Neuronal stem cell (in vitro differentiated cells): ENCODE data around the gene SIGLEC6.

ENCODE experiments used
- DNase-seq: peaks from one replicate; pipeline ENCODE4 v3.0.0-alpha.2; 2013; ENCODE audit warnings: low spot score
- H2AFZ ChIP-seq: one replicate; pipeline ENCODE4 v1.6.1; 2013; ENCODE audit warnings: mild to moderate bottlenecking, low read length, inconsistent platforms
- H2AK5ac ChIP-seq: 2 replicates; pipeline ENCODE4 v1.6.1; 2013; ENCODE audit warnings: low read depth, mild to moderate bottlenecking, inconsistent platforms, low read length, moderate library complexity, mixed read lengths
- H2BK120ac ChIP-seq: 2 replicates; pipeline ENCODE4 v1.6.1; 2013; ENCODE audit warnings: low read depth, mild to moderate bottlenecking, inconsistent platforms, low read length, moderate library complexity, mixed read lengths
- H2BK12ac ChIP-seq: one replicate; pipeline ENCODE4 v1.6.1; 2013; ENCODE audit warnings: low read length, inconsistent platforms
- H2BK15ac ChIP-seq: 2 replicates; pipeline ENCODE4 v1.6.1; 2013; ENCODE audit warnings: mild to moderate bottlenecking, low read length, inconsistent platforms, mixed read lengths
- H2BK5ac ChIP-seq: one replicate; pipeline ENCODE4 v1.6.1; 2013; ENCODE audit warnings: inconsistent platforms, mild to moderate bottlenecking, low read length, moderate library complexity
- H3K14ac ChIP-seq: one replicate; pipeline ENCODE4 v1.6.1; 2013; ENCODE audit warnings: low read length, inconsistent platforms
- H3K18ac ChIP-seq: 2 replicates; pipeline ENCODE4 v1.6.1; 2013; ENCODE audit warnings: low read length, inconsistent platforms
- H3K23ac ChIP-seq: 2 replicates; pipeline ENCODE4 v1.6.1; 2013; ENCODE audit warnings: low read depth, mild to moderate bottlenecking, mixed read lengths, low read length, inconsistent platforms; ENCODE audit not compliant: poor library complexity
- H3K27ac ChIP-seq: replicated peaks from 3 replicates; pipeline ENCODE4 v1.5.1; 2013; ENCODE audit warnings: low read length, inconsistent platforms
- H3K27me3 ChIP-seq, 3 experiments: 2 replicates each; pipeline ENCODE4 v1.6.1; 2013; ENCODE audit warnings: low read length in 3 of 3, mild to moderate bottlenecking in 2 of 3, inconsistent platforms in 1 of 3, low read depth in 1 of 3, mixed read lengths in 1 of 3, moderate library complexity in 1 of 3; ENCODE audit not compliant: control insufficient read depth in 3 of 3, insufficient read depth in 3 of 3
- H3K36me3 ChIP-seq, 2 donors: replicated peaks in 1 of 2; 2 replicates each; pipeline ENCODE4 v1.6.1; 2013; ENCODE audit warnings: low read length in 2 of 2; ENCODE audit not compliant: control insufficient read depth in 2 of 2, insufficient read depth in 2 of 2
- H3K4ac ChIP-seq: 2 replicates; pipeline ENCODE4 v1.6.1; 2013; ENCODE audit warnings: inconsistent platforms, mild to moderate bottlenecking, low read length, moderate library complexity
- H3K4me1 ChIP-seq, 2 donors: 1 replicate in 1 of 2; 2 replicates in 1 of 2; pipeline ENCODE4 v1.6.1; 2013; ENCODE audit warnings: low read length in 2 of 2, low read depth in 1 of 2; ENCODE audit not compliant: control insufficient read depth in 2 of 2, insufficient read depth in 1 of 2
- H3K4me2 ChIP-seq: one replicate; pipeline ENCODE4 v1.6.1; 2013; ENCODE audit warnings: mild to moderate bottlenecking, low read length, inconsistent platforms; ENCODE audit not compliant: insufficient read depth, poor library complexity, severe bottlenecking
- H3K4me3 ChIP-seq, 2 donors: 2 replicates each; pipeline ENCODE4 v1.5.1; 2013; ENCODE audit warnings: low read length in 2 of 2, mild to moderate bottlenecking in 2 of 2, inconsistent platforms in 1 of 2, moderate library complexity in 1 of 2
- H3K79me1 ChIP-seq: one replicate; pipeline ENCODE4 v1.6.1; 2013; ENCODE audit warnings: low read depth, mild to moderate bottlenecking, inconsistent platforms, low read length, moderate library complexity
- H3K9ac ChIP-seq: one replicate; pipeline ENCODE4 v1.6.1; 2013; ENCODE audit warnings: mild to moderate bottlenecking, low read depth, low read length, inconsistent platforms; ENCODE audit not compliant: poor library complexity
- H3K9me3 ChIP-seq, 2 donors: replicated peaks in 1 of 2; 2 replicates each; pipeline versions ENCODE3 to v1.6.1; 2013; ENCODE audit warnings: low read length in 2 of 2, mild to moderate bottlenecking in 2 of 2, inconsistent platforms in 1 of 2, low read depth in 1 of 2, mixed read lengths in 1 of 2, moderate library complexity in 1 of 2; ENCODE audit not compliant: control insufficient read depth in 2 of 2, insufficient read depth in 1 of 2
- H4K8ac ChIP-seq: one replicate; pipeline ENCODE4 v1.6.1; 2013; ENCODE audit warnings: low read depth, mild to moderate bottlenecking, inconsistent platforms, low read length, moderate library complexity
- H4K91ac ChIP-seq: one replicate; pipeline ENCODE4 v1.6.1; 2013; ENCODE audit warnings: low read length, low read depth, mild to moderate bottlenecking, inconsistent platforms; ENCODE audit not compliant: poor library complexity
- WGBS, 2 donors: extraction: QIAGEN DNeasy Blood & Tissue Kit; methylation state at CpG; one replicate each; pipeline ENCODE4 v1.1.7; 2013; ENCODE audit warnings: missing lambda C conversion rate in 2 of 2, mixed read lengths in 1 of 2; ENCODE audit not compliant: insufficient read length in 2 of 2, insufficient replicate concordance in 1 of 2; ENCODE audit errors: extremely low coverage in 2 of 2; 5-methylcytosine and 5-hydroxymethylcytosine counted together

SIGLEC6 gene

DNA sequence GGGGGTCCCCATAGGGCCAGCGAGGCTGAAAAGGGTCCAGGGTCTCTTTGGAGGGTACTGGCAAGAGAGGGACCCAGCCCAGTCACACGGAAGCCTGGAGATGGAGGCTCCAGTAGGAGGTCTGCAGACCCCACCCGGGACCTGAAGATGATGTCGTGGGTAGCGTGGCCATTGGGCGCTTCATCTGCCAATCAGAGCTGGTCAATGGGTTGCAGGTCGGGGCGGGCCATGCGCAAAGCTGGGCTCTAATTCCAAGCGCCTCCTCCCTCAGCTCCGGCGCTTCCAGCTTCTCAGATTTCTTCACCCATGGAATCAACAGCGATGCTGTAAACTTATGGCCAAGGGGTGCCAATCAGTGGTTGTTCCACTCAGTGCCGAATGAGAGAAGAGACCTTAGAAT lies 40.8 kb downstream of the SIGLEC6 start:
- no peak overlapping the region for H3K4me2 ChIP-seq
- no peak overlapping the region for H2BK15ac ChIP-seq
- H2BK12ac ChIP-seq = no peak overlapping the region
- H3K27me3 ChIP-seq = peaks cover 0 to 6% (median 0%) of the 10 kb centered on the region in 3 experiments
- H4K8ac ChIP-seq = no peak overlapping the region
- H3K18ac ChIP-seq = no peak overlapping the region
- no peak overlapping the region for H4K91ac ChIP-seq
- no peak overlapping the region for H3K4me3 ChIP-seq
- H3K27ac ChIP-seq = no peak overlapping the region
- no peak overlapping the region for H3K23ac ChIP-seq
- H3K4me1 ChIP-seq = no peaks in the 10 kb centered on the region
- no peak overlapping the region for H2BK120ac ChIP-seq
- H3K14ac ChIP-seq = no peak overlapping the region
- peaks cover 0 to 25% of the 10 kb centered on the region in 2 donors for H3K9me3 ChIP-seq
- no peaks in the 10 kb centered on the region for H3K79me1 ChIP-seq
- H3K4ac ChIP-seq = no peak overlapping the region
- H2AFZ ChIP-seq = no peak overlapping the region
- no peaks in the 10 kb centered on the region for H3K36me3 ChIP-seq
- H3K9ac ChIP-seq = no peak overlapping the region
- H2BK5ac ChIP-seq = no peak overlapping the region
- WGBS, 2 donors = no CpG with 5 or more reads among the region's 14 CpGs
- DNase-seq = no peak
- H2AK5ac ChIP-seq = no peak overlapping the region

- H3K4me2 ChIP-seq = no peak overlapping the region
- no peak overlapping the region for H2BK12ac ChIP-seq
- no peak overlapping the region for H3K18ac ChIP-seq
- no peak overlapping the region for H3K23ac ChIP-seq
- no peak overlapping the region for H2BK120ac ChIP-seq
- no peaks in the 10 kb centered on the region for H3K4me1 ChIP-seq
- no peak overlapping the region for H2AFZ ChIP-seq
- no peak overlapping the region for H3K27ac ChIP-seq
- H3K27me3 ChIP-seq = peaks cover 0 to 6% (median 0%) of the 10 kb centered on the region in 3 experiments
- DNase-seq = no peak
- H3K9me3 ChIP-seq = peaks cover 0 to 30% of the 10 kb centered on the region in 2 donors
- no peak overlapping the region for H2BK5ac ChIP-seq
- H4K8ac ChIP-seq = no peak overlapping the region
- H3K14ac ChIP-seq = no peak overlapping the region
- no peaks in the 10 kb centered on the region for H3K79me1 ChIP-seq
- no peak overlapping the region for H3K4me3 ChIP-seq
- no peak overlapping the region for H2AK5ac ChIP-seq
- no CpG with 5 or more reads among the region's 2 CpGs for WGBS, 2 donors
- no peak overlapping the region for H3K9ac ChIP-seq
- H3K36me3 ChIP-seq = no peaks in the 10 kb centered on the region
- H2BK15ac ChIP-seq = no peak overlapping the region
- no peak overlapping the region for H3K4ac ChIP-seq
- no peak overlapping the region for H4K91ac ChIP-seq
Measured at GRCh38 chr19:51489113-51489512, 42.4 kb downstream of the SIGLEC6 start.

DNA sequence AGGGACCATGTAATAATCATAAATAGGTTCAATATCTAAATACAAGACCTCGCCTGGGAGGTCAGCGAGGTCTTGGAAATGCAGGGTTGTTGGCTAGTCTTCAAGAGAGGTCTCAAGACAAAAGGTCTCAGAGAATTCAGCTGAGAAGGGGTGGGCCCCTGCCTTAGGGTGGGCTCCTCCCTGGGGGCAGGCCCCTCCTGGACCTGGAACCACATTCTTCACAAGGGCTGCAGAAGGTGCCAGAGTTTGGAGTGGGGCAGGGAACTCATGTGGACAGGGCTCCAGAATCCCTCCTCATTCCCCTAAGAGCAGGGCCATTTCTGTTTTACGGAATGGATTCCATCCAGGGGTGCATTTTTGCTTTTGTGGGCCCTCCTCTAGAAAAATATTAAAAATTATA lies 43.0 kb downstream of the SIGLEC6 start:
- no peak overlapping the region for H2BK15ac ChIP-seq
- H3K23ac ChIP-seq = no peak overlapping the region
- no peak overlapping the region for H2AK5ac ChIP-seq
- H2BK12ac ChIP-seq = no peak overlapping the region
- no CpG with 5 or more reads among the region's 3 CpGs for WGBS, 2 donors
- H3K4ac ChIP-seq = no peak overlapping the region
- H3K4me3 ChIP-seq = no peak overlapping the region
- H3K27ac ChIP-seq = no peak overlapping the region
- no peak for DNase-seq
- H3K4me2 ChIP-seq = no peak overlapping the region
- no peak overlapping the region for H4K91ac ChIP-seq
- H2BK5ac ChIP-seq = no peak overlapping the region
- H3K18ac ChIP-seq = no peak overlapping the region
- no peak overlapping the region for H2AFZ ChIP-seq
- H3K79me1 ChIP-seq = no peaks in the 10 kb centered on the region
- no peak overlapping the region for H3K14ac ChIP-seq
- H3K36me3 ChIP-seq = no peaks in the 10 kb centered on the region
- peaks cover 0 to 34% of the 10 kb centered on the region in 2 donors for H3K9me3 ChIP-seq
- H3K4me1 ChIP-seq = no peaks in the 10 kb centered on the region
- H2BK120ac ChIP-seq = no peak overlapping the region
- peaks cover 0 to 6% (median 0%) of the 10 kb centered on the region in 3 experiments for H3K27me3 ChIP-seq
- no peak overlapping the region for H3K9ac ChIP-seq
- no peak overlapping the region for H4K8ac ChIP-seq

DNA sequence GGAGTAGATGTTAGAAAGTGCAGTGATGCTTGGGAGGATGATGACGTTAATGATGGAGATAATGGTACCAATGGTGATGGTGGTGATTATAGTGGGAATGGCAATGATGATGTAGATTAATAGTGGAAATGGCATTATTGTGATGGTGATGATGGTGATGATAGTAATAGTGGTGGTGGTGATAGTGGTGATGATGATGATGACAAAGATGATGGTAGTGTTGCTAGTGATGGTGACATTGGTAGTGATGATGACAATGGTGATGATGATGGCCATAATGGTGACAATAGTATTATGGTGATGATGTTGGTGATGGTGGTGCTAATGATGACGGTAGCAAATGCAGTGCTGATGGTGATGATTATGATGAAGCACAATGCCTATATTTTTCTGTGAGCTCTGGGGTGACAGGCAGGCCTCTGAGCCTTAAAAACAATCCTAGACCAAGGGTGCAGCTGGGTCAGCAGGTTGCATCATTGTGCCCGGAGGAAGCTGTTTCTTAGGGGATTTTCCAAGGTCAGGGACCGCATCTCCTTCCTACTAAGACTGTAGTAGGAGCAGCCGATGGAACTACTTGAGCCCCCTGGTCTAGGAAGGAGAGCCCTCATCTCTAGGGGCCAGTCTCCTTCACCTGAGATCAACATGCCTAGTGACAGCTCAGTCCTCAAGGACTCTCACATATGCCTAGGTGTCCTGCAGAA lies 45.4 kb downstream of the SIGLEC6 start:
- Histone ChIP-seq H3K4me2 (no peak overlapping the region), H2BK120ac (no peak overlapping the region), H2BK15ac (no peak overlapping the region), H3K4me1 (no peaks in the 10 kb centered on the region), H2AK5ac (no peak overlapping the region), H2AFZ (no peak overlapping the region), H3K27ac (no peak overlapping the region), H3K18ac (no peak overlapping the region), H4K91ac (no peak overlapping the region), H3K23ac (no peak overlapping the region), H3K9ac (no peak overlapping the region), H3K14ac (no peak overlapping the region), H3K9me3 (peaks cover 0 to 24% of the 10 kb centered on the region in 2 donors), H3K79me1 (no peaks in the 10 kb centered on the region), H2BK5ac (no peak overlapping the region), H4K8ac (no peak overlapping the region), H3K4ac (no peak overlapping the region), H2BK12ac (no peak overlapping the region), H3K27me3 (peaks cover 0 to 6% (median 0%) of the 10 kb centered on the region in 3 experiments), H3K4me3 (no peak overlapping the region), H3K36me3 (no peaks in the 10 kb centered on the region)
- DNase-seq = no peak
- 100% methylated on average over 1 of the region's 5 CpGs for WGBS, 2 donors
